B cell (primary cell): ENCODE results near the gene CMIP. TPM values are rescaled to one million over a fixed set of nuclear protein-coding genes. Genes with fewer than 3 reads are reported as not detected.

Source experiments
- ATAC-seq: fragments of 200-7000 bp; cut with Tn5 transposase; one replicate; pipeline ENCODE4 v1.10.0; 2021; ENCODE audit warnings: low read depth, mild to moderate bottlenecking, moderate number of reproducible peaks, moderate library complexity
- CTCF ChIA-PET: fragments of 350-600 bp; sonication (Branson Sonifier 250); formaldehyde crosslinking; loops from one replicate; lab custom pipeline; 2021; ENCODE audit warnings: antibody characterized with exemption, inconsistent platforms; lab: Charles Lee
- POLR2A ChIA-PET: fragments of 350-600 bp; sonication (Branson Sonifier 250); formaldehyde crosslinking; loops from one replicate; lab custom pipeline; 2021; ENCODE audit warnings: antibody characterized with exemption; lab: Charles Lee
- DNase-seq: peaks from one replicate; pipeline ENCODE4 v3.0.0; 2013
- H2AFZ ChIP-seq: 2 replicates; pipeline ENCODE4 v1.6.1; 2012; ENCODE audit warnings: mild to moderate bottlenecking, low read depth, low read length; ENCODE audit not compliant: insufficient read depth, poor library complexity, severe bottlenecking
- H3K27ac ChIP-seq, 2 donors: 1 replicate in 1 of 2; 2 replicates in 1 of 2; pipeline ENCODE4 v1.5.1; 2012 to 2013; ENCODE audit warnings: low read length in 2 of 2, mild to moderate bottlenecking in 2 of 2, moderate library complexity in 1 of 2
- H3K27me3 ChIP-seq, 4 experiments: fragments of 200-600 bp in 1 of 4; sonication (generic) in 1 of 4; replicated peaks in 1 of 4; 1 replicate in 2 of 4; 2 replicates in 2 of 4; pipeline versions ENCODE4 v1.6.1 to v1.7.0; 2013 to 2016; ENCODE audit warnings: low read length in 3 of 4, mild to moderate bottlenecking in 2 of 4, mixed read lengths in 1 of 4, moderate library complexity in 1 of 4; ENCODE audit not compliant: insufficient read depth in 4 of 4, control insufficient read depth in 3 of 4; ENCODE audit errors: control extremely low read depth in 1 of 4
- H3K36me3 ChIP-seq, 2 experiments: replicated peaks in 1 of 2; 1 replicate in 1 of 2; 2 replicates in 1 of 2; pipeline versions ENCODE4 v1.6.1 to v1.7.1; 2013; ENCODE audit warnings: low read length in 1 of 2; ENCODE audit not compliant: insufficient read depth in 2 of 2, control insufficient read depth in 1 of 2; ENCODE audit errors: control extremely low read depth in 1 of 2, extremely low read depth in 1 of 2
- H3K4me1 ChIP-seq, 2 donors: fragments of 200-600 bp in 1 of 2; sonication (generic) in 1 of 2; 1 replicate in 1 of 2; 2 replicates in 1 of 2; pipeline versions ENCODE4 v1.5.1 to v1.6.1; 2013 to 2017; ENCODE audit warnings: low read length in 2 of 2; ENCODE audit not compliant: control insufficient read depth in 2 of 2, insufficient read depth in 2 of 2
- H3K4me2 ChIP-seq: replicated peaks from 2 replicates; pipeline ENCODE3; 2012; ENCODE audit warnings: mild to moderate bottlenecking, low read depth, low read length; ENCODE audit not compliant: poor library complexity, severe bottlenecking
- H3K4me3 ChIP-seq, 5 experiments: fragments of 200-600 bp in 1 of 5; sonication (generic) in 1 of 5; 1 replicate in 3 of 5; 2 replicates in 2 of 5; pipeline versions ENCODE4 v1.5.1 to v1.7.0; 2011 to 2016; ENCODE audit warnings: low read length in 4 of 5, mild to moderate bottlenecking in 4 of 5, low read depth in 2 of 5, control low read depth in 1 of 5, moderate library complexity in 1 of 5; ENCODE audit not compliant: insufficient read depth in 1 of 5; ENCODE audit errors: control extremely low read depth in 1 of 5, extremely low read depth in 1 of 5
- H3K79me2 ChIP-seq: fragments of 200-600 bp; sonication (generic); one replicate; pipeline ENCODE4 v1.6.0; 2016; ENCODE audit warnings: low read length; ENCODE audit not compliant: control insufficient read depth, insufficient read depth
- H3K9ac ChIP-seq: fragments of 200-600 bp; sonication (generic); 2 replicates; pipeline ENCODE4 v1.6.1; 2017; ENCODE audit warnings: mild to moderate bottlenecking, low read length, moderate library complexity
- H3K9me3 ChIP-seq, 3 donors: one replicate each; pipeline versions ENCODE4 v1.6.1 to v1.7.1; 2013; ENCODE audit warnings: low read length in 2 of 3; ENCODE audit not compliant: control insufficient read depth in 2 of 3, insufficient read depth in 1 of 3; ENCODE audit errors: control extremely low read depth in 1 of 3
- H4K20me1 ChIP-seq: 2 replicates; pipeline ENCODE4 v1.6.0; 2012; ENCODE audit warnings: mild to moderate bottlenecking, low read length; ENCODE audit not compliant: insufficient read depth, control insufficient read depth, poor library complexity, severe bottlenecking
- H3K27ac Mint-ChIP-seq: one replicate; pipeline ENCODE4 v1.8.0; 2021; ENCODE audit warnings: mixed read lengths
- H3K27me3 Mint-ChIP-seq: one replicate; pipeline ENCODE4 v1.8.0; 2021; ENCODE audit warnings: mixed read lengths
- H3K4me1 Mint-ChIP-seq: one replicate; pipeline ENCODE4 v1.8.0; 2021; ENCODE audit warnings: mixed read lengths
- H3K4me3 Mint-ChIP-seq: one replicate; pipeline ENCODE4 v1.8.0; 2021; ENCODE audit warnings: mixed read lengths
- H3K9me3 Mint-ChIP-seq: one replicate; pipeline ENCODE4 v1.8.0; 2022; ENCODE audit warnings: mixed read lengths; ENCODE audit not compliant: insufficient read depth
- CTCF ChIP-seq: fragments of 200-600 bp; IDR thresholded peaks from one replicate; pipeline ENCODE4 v1.8.0; 2022; ENCODE audit warnings: antibody characterized with exemption, mild to moderate bottlenecking
- EZH2 ChIP-seq: IDR thresholded peaks from 2 replicates; pipeline ENCODE4 v1.6.1; 2012; ENCODE audit warnings: borderline replicate concordance, low read depth, mild to moderate bottlenecking, moderate library complexity, low read length; ENCODE audit not compliant: insufficient read depth, poor library complexity, severe bottlenecking
- WGBS: methylation state at CpG from one replicate; pipeline ENCODE4 v1.1.5; 2013; ENCODE audit warnings: missing lambda C conversion rate; ENCODE audit not compliant: insufficient coverage; 5-methylcytosine and 5-hydroxymethylcytosine counted together
- intact Hi-C: fragments of 100-400 bp; cut with micrococcal nuclease; formaldehyde crosslinking; loops from one replicate; pipeline ENCODE4 v1.10.0; 2022
- polyA plus RNA-seq: library from polyadenylated mRNA; depleted of rRNA; stranded (reverse); fragments of >200 nt; gene quantifications from 2 replicates; pipeline ENCODE4 v1.2.3, GENCODE V29; 2012
- total RNA-seq, 2 donors: library from RNA; stranded (reverse); fragments of 120-200 nt in 1 of 2; gene quantifications; 1 replicate in 1 of 2; 2 replicates in 1 of 2; pipeline versions ENCODE4 v1.2.3 to v1.2.4, GENCODE V29; 2013 to 2022

CMIP gene
- total and polyA plus RNA-seq, 2 donors (not counting 1 experiment from before 2014, with no cell fraction given) = 27.1 to 155 TPM

- Histone ChIP-seq H3K27ac (no peak overlapping the region), H3K4me3 (no peak overlapping the region), H3K79me2 (no peaks in the 10 kb centered on the region), H2AFZ (no peak overlapping the region), H3K36me3 (no peaks in the 10 kb centered on the region), H4K20me1 (no peaks in the 10 kb centered on the region), H3K9ac (no peak overlapping the region), H3K4me2 (no peak overlapping the region), H3K9me3 (no peaks in the 10 kb centered on the region), H3K4me1 (peaks cover 6 to 7% of the 10 kb centered on the region in 2 donors), H3K27me3 (peaks cover 0 to 2% (median 1%) of the 10 kb centered on the region in 4 experiments)
- H3K27me3 Mint-ChIP-seq = peaks cover 12% of the 10 kb centered on the region
- WGBS = no CpG with 5 or more reads among the region's 2 CpGs
- no peaks in the 10 kb centered on the region for H3K9me3 Mint-ChIP-seq
- peaks cover 14% of the 10 kb centered on the region for H3K4me1 Mint-ChIP-seq
- intact Hi-C loops = no loop called here
- ChIA-PET CTCF (interaction anchor here (1.1 kb wide), 1 partner anchor 43 kb away, joined by 3 read pairs; no protein-coding TSS in a partner anchor), POLR2A (no interaction called here)
- DNase-seq (no peak), ATAC-seq (no peak)
- H3K4me3 Mint-ChIP-seq = no peak overlapping the region
- TF ChIP-seq CTCF (no peak), EZH2 (no peak)
- H3K27ac Mint-ChIP-seq = no peak overlapping the region
Observed at GRCh38 chr16:81435567-81435966, 9.0 kb upstream of the CMIP start.

GRCh38 chr16:81436386-81436785 is 8.2 kb upstream of the CMIP start:
- Mint-ChIP-seq H3K27ac (no peak overlapping the region), H3K9me3 (no peaks in the 10 kb centered on the region), H3K4me1 (peaks cover 12% of the 10 kb centered on the region), H3K4me3 (no peak overlapping the region), H3K27me3 (peaks cover 12% of the 10 kb centered on the region)
- WGBS = 100% methylated on average over 1 of the region's 6 CpGs
- ChIA-PET POLR2A (no interaction called here), CTCF (no interaction called here)
- DNase-seq (no peak), ATAC-seq (no peak)
- Histone ChIP-seq H4K20me1 (no peaks in the 10 kb centered on the region), H3K79me2 (no peaks in the 10 kb centered on the region), H3K4me3 (no peak overlapping the region), H3K9me3 (no peaks in the 10 kb centered on the region), H3K36me3 (no peaks in the 10 kb centered on the region), H3K9ac (no peak overlapping the region), H3K27ac (no peak overlapping the region), H2AFZ (no peak overlapping the region), H3K27me3 (peaks cover 0 to 2% (median 1%) of the 10 kb centered on the region in 4 experiments), H3K4me2 (no peak overlapping the region), H3K4me1 (peaks cover 6 to 7% of the 10 kb centered on the region in 2 donors)
- TF ChIP-seq EZH2 (no peak), CTCF (no peak)
- intact Hi-C loops = no loop called here
